PC-9 (cell line): Measurements from ENCODE around the gene NDUFAF8. TPM values are rescaled to one million over a fixed set of nuclear protein-coding genes. Genes with fewer than 3 reads are reported as not detected.

Source experiments
- BruUV-seq: library from RNA; stranded (reverse); fragments of 400-500 nt; replicated peaks from 2 replicates; lab custom pipeline; 2021; lab: Mats Ljungman, UMichigan
- CTCF ChIA-PET: fragments of 300-600 bp; sonication (Branson Sonifier 250); formaldehyde crosslinking; loops from one replicate; lab custom pipeline; 2022; ENCODE audit warnings: antibody characterized with exemption; lab: Charles Lee
- POLR2A ChIA-PET: fragments of 300-600 bp; sonication (Branson Sonifier 250); formaldehyde crosslinking; loops from one replicate; lab custom pipeline; 2022; ENCODE audit warnings: antibody characterized with exemption; ENCODE audit not compliant: unreplicated experiment; lab: Charles Lee
- DNase-seq, 2 experiments: peaks; one replicate each; pipeline versions ENCODE4 v3.0.0 to v3.0.0-alpha.2; 2015 to 2022; ENCODE audit warnings: mixed read lengths in 1 of 2
- H2AFZ ChIP-seq: fragments of 200-600 bp; sonication (generic); 2 replicates; pipeline ENCODE4 v1.8.1; 2017; ENCODE audit warnings: antibody characterized with exemption
- H3F3A ChIP-seq: fragments of 200-600 bp; sonication (generic); 2 replicates; pipeline ENCODE4 v1.8.1; 2017; ENCODE audit warnings: antibody characterized with exemption, mild to moderate bottlenecking, low read depth; ENCODE audit not compliant: insufficient read depth
- H3K27ac ChIP-seq: fragments of 200-600 bp; sonication (generic); 2 replicates; pipeline ENCODE4 v1.6.1; 2016; ENCODE audit warnings: mixed run types
- H3K27me3 ChIP-seq: fragments of 200-600 bp; sonication (generic); 2 replicates; pipeline ENCODE4 v1.6.1; 2016; ENCODE audit warnings: low read depth, mixed run types; ENCODE audit not compliant: insufficient read depth
- H3K36me3 ChIP-seq: fragments of 200-600 bp; sonication (generic); 2 replicates; pipeline ENCODE4 v1.6.1; 2016; ENCODE audit warnings: low read depth, mixed run types
- H3K4me1 ChIP-seq: fragments of 200-600 bp; sonication (generic); replicated peaks from 2 replicates; pipeline ENCODE4 v1.6.1; 2016; ENCODE audit warnings: mixed run types; ENCODE audit not compliant: insufficient read depth
- H3K4me2 ChIP-seq: fragments of 200-600 bp; sonication (generic); 2 replicates; pipeline ENCODE4 v1.6.1; 2017; ENCODE audit warnings: mixed run types
- H3K4me3 ChIP-seq: fragments of 200-600 bp; sonication (generic); 2 replicates; pipeline ENCODE4 v1.6.1; 2016; ENCODE audit warnings: mixed run types
- H3K79me2 ChIP-seq: fragments of 200-600 bp; sonication (generic); 2 replicates; pipeline ENCODE4 v1.6.1; 2017; ENCODE audit warnings: low read depth, mixed run types
- H3K9me2 ChIP-seq: fragments of 200-600 bp; sonication (generic); 2 replicates; pipeline ENCODE4 v1.8.1; 2017; ENCODE audit warnings: mild to moderate bottlenecking; ENCODE audit not compliant: insufficient read depth
- H3K9me3 ChIP-seq: fragments of 200-600 bp; sonication (generic); 2 replicates; pipeline ENCODE4 v1.8.1; 2016; ENCODE audit warnings: low read depth; ENCODE audit not compliant: insufficient read depth
- H4K20me1 ChIP-seq: fragments of 200-600 bp; sonication (generic); 2 replicates; pipeline ENCODE4 v1.8.1; 2017; ENCODE audit not compliant: insufficient read depth
- CTCF ChIP-seq: fragments of 200-600 bp; sonication (generic); conservative IDR thresholded peaks from 2 replicates; pipeline ENCODE4 v1.6.1; 2017; ENCODE audit warnings: mixed run types, antibody characterized with exemption, mild to moderate bottlenecking, moderate library complexity
- EZH2 ChIP-seq: fragments of 200-600 bp; sonication (generic); IDR thresholded peaks from 2 replicates; pipeline ENCODE4 v1.8.0; 2017; ENCODE audit warnings: antibody characterized with exemption, low read depth
- intact Hi-C: fragments of 100-400 bp; cut with micrococcal nuclease; formaldehyde crosslinking; loops from one replicate; pipeline ENCODE4 v1.10.0; 2022; ENCODE audit not compliant: unreplicated experiment
- total RNA-seq: library from RNA; stranded (reverse); gene quantifications from 2 replicates; pipeline ENCODE4 v1.2.3, GENCODE V29; 2021

The NDUFAF8 gene
- total RNA-seq, 1 experiment from 2014 or later, result 53.3 TPM

GRCh38 chr17:81231121-81231645 is 7.9 kb upstream of the NDUFAF8 start:
- CTCF ChIA-PET, result no interaction called here

DNA sequence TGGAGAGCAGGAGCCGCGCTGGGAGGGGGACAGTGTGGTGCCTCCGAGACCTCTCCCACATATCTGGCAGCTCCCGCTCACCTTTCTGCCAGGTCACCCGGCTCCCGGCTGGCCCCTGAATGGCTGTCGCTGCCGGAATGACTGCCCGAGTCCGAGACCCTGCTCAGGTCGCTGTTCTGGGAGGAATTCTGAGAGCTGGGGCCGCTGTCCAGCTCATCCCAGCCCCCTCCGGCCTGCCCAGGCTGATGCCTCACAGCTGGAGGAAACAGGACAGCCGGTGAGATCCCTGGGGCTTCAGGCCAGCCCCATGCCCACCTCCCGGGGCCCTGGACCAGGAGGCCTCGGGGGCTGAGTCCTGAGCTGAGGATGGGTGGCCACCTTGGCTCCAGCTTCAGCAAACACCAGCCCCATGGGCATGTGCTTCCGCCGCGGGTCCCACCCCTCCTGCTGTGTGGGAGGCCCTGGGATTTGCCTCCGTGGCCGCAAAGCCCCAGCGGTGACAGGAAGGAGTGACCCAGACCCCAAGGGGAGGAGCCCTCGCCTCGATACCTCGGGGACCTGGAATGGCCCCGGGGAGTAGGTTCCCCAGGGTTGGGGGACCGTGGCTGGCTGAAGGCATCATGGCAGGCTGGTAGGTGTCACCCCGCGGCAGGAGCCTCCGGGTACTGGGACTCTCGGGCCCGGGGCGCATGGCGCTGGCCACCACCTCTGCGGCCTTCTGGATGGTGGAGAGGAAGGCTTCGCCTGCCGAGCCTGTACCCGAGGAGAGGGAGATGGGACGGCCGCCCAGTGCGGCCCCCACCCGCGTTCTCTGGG is 7.1 kb upstream of the NDUFAF8 start:
- H3K79me2 ChIP-seq, result no peaks in the 10 kb centered on the region
- no peaks in the 10 kb centered on the region for H3K4me1 ChIP-seq
- no peaks in the 10 kb centered on the region for H3K9me2 ChIP-seq
- H4K20me1 ChIP-seq, result no peaks in the 10 kb centered on the region
- CTCF ChIA-PET, result no interaction called here
- intact Hi-C loops, result no loop called here
- no peak overlapping the region for H3K4me3 ChIP-seq
- BruUV-seq, result no TSS peak
- no peak for TF ChIP-seq EZH2
- no peak for TF ChIP-seq CTCF
- no peak overlapping the region for H3K27ac ChIP-seq
- H3F3A ChIP-seq, result no peaks in the 10 kb centered on the region
- no peak for DNase-seq
- POLR2A ChIA-PET, result no interaction called here
- H2AFZ ChIP-seq, result no peak overlapping the region
- no peaks in the 10 kb centered on the region for H3K36me3 ChIP-seq
- H3K27me3 ChIP-seq, result no peaks in the 10 kb centered on the region
- no peak overlapping the region for H3K4me2 ChIP-seq
- H3K9me3 ChIP-seq, result no peaks in the 10 kb centered on the region

More at GRCh38 chr17:81231121-81231645, 7.9 kb upstream of the NDUFAF8 start:
- no peak overlapping the region for H3K27ac ChIP-seq
- DNase-seq, result no peak
- H3K4me3 ChIP-seq, result no peak overlapping the region
- no TSS peak for BruUV-seq
- no peaks in the 10 kb centered on the region for H3K9me3 ChIP-seq
- H3K4me2 ChIP-seq, result no peak overlapping the region
- no peaks in the 10 kb centered on the region for H3K79me2 ChIP-seq
- H3K4me1 ChIP-seq, result no peaks in the 10 kb centered on the region
- H4K20me1 ChIP-seq, result no peaks in the 10 kb centered on the region
- TF ChIP-seq EZH2 (no peak), CTCF (no peak)
- H3K36me3 ChIP-seq, result no peaks in the 10 kb centered on the region
- intact Hi-C loops, result no loop called here
- POLR2A ChIA-PET, result no interaction called here
- H3K9me2 ChIP-seq, result no peaks in the 10 kb centered on the region
- no peak overlapping the region for H2AFZ ChIP-seq
- H3K27me3 ChIP-seq, result no peaks in the 10 kb centered on the region
- no peaks in the 10 kb centered on the region for H3F3A ChIP-seq

- POLR2A ChIA-PET, result interaction anchor here (0.5 kb wide), 1 partner anchor 333 kb away, joined by 4 read pairs; no protein-coding TSS in a partner anchor
- BruUV-seq, result no TSS peak
- DNase-seq, result no peak
- CTCF ChIA-PET, result no interaction called here
- H2AFZ ChIP-seq, result no peak overlapping the region
- no peaks in the 10 kb centered on the region for H3K27me3 ChIP-seq
- H3K9me3 ChIP-seq, result no peaks in the 10 kb centered on the region
- TF ChIP-seq CTCF (no peak), EZH2 (no peak)
- H3K4me1 ChIP-seq, result peaks cover 2% of the 10 kb centered on the region; the same call in 1 of the 2 replicates
- H3K36me3 ChIP-seq, result no peaks in the 10 kb centered on the region
- intact Hi-C loops, result no loop called here
- no peaks in the 10 kb centered on the region for H3K9me2 ChIP-seq
- H3K27ac ChIP-seq, result no peak overlapping the region
- H3K4me3 ChIP-seq, result no peak overlapping the region
- no peak overlapping the region for H3K4me2 ChIP-seq
- no peaks in the 10 kb centered on the region for H3F3A ChIP-seq
- no peaks in the 10 kb centered on the region for H4K20me1 ChIP-seq
- H3K79me2 ChIP-seq, result no peaks in the 10 kb centered on the region
Observed at GRCh38 chr17:81232616-81233241, 6.4 kb upstream of the NDUFAF8 start.
